ENCODE measurements around the gene FAM163B. TPM values are rescaled to one million over a fixed set of nuclear protein-coding genes. Genes with fewer than 3 reads are reported as not detected.

Gene FAM163B
- not detected in 5 replicates for total RNA-seq (2022; extraction: Qiagen RNA extraction; ENCODE audit: low read depth)

GRCh38 chr9:133609311-133610098 lies at the start of gene FAM163B:
Gene FAM163B (minus strand): TSS chr9:133609389. CDS start chr9:133580223, 29,166 bp downstream.

GRCh38 chr9:133635533-133636531 lies 26.6 kb upstream of the FAM163B start, which contains the start of gene DBH:
Gene DBH (plus strand): TSS chr9:133636363. CDS start chr9:133636372, 9 bp downstream.

GRCh38 chr9:133534346-133535291 lies 74.6 kb downstream of the FAM163B start, which contains the start of gene ADAMTSL2:
Gene ADAMTSL2 (plus strand): TSS chr9:133534704. CDS start chr9:133536713, 2,009 bp downstream.

Other genes starting within 250 kb of the FAM163B start
- gene SURF4, start 233.3 kb downstream of the FAM163B start, total RNA-seq (2022; extraction: Qiagen RNA extraction; ENCODE audit: low read depth) = 173 to 210 TPM (median 201 TPM) in 5 replicates
- gene STKLD1, start 233.0 kb downstream of the FAM163B start, total RNA-seq (2022; extraction: Qiagen RNA extraction; ENCODE audit: low read depth) = 0.53 to 1.2 TPM (median 0.68 TPM) in 5 replicates
- 29.9 to 37.9 TPM (median 32.5 TPM) in 5 replicates for gene REXO4, start 191.4 kb downstream of the FAM163B start, total RNA-seq (2022; extraction: Qiagen RNA extraction; ENCODE audit: low read depth)
- 0.37 to 1.1 TPM (median 0.52 TPM) in 5 replicates for gene ADAMTS13, start 187.0 kb downstream of the FAM163B start, total RNA-seq (2022; extraction: Qiagen RNA extraction; ENCODE audit: low read depth)
- gene CACFD1, start 149.4 kb downstream of the FAM163B start, total RNA-seq (2022; extraction: Qiagen RNA extraction; ENCODE audit: low read depth) = 3.0 to 4.5 TPM (median 4.3 TPM) in 5 replicates
- 13.5 to 21.5 TPM (median 19.5 TPM) in 5 replicates for gene SLC2A6, start 130.3 kb downstream of the FAM163B start, total RNA-seq (2022; extraction: Qiagen RNA extraction; ENCODE audit: low read depth)
- gene MYMK, start 84.4 kb downstream of the FAM163B start, total RNA-seq (2022; extraction: Qiagen RNA extraction; ENCODE audit: low read depth) = not detected in 5 replicates
- gene ADAMTSL2, start 74.7 kb downstream of the FAM163B start, total RNA-seq (2022; extraction: Qiagen RNA extraction; ENCODE audit: low read depth) = 0.03 TPM in 1 of 5 replicates, not detected in the others
- gene DBH, start 27.0 kb upstream of the FAM163B start, total RNA-seq (2022; extraction: Qiagen RNA extraction; ENCODE audit: low read depth) = not detected in 5 replicates
- 0.05 to 0.14 TPM (median 0.06 TPM) in 3 of 5 replicates, not detected in the others for gene SARDH, start 129.0 kb upstream of the FAM163B start, total RNA-seq (2022; extraction: Qiagen RNA extraction; ENCODE audit: low read depth)

Data from A549 treated with GW870086 at 1 μM for 4 hours (cell line).